Loucy (cell line): ENCODE results near the gene NUP85.

Source experiments
- EZH2phosphoT487 ChIP-seq: fragments of 200-600 bp; IDR thresholded peaks from 2 replicates; pipeline ENCODE4 v1.6.1; 2018; ENCODE audit warnings: antibody characterized with exemption, mild to moderate bottlenecking, moderate library complexity, borderline replicate concordance
- TF ChIP-seq, protein P1 (sequence below): fragments of 200-600 bp; sonication (generic); conservative IDR thresholded peaks from 2 replicates; pipeline ENCODE4 v1.5.1; 2014; ENCODE audit warnings: mild to moderate bottlenecking, antibody characterized with exemption, low read length

DNA sequence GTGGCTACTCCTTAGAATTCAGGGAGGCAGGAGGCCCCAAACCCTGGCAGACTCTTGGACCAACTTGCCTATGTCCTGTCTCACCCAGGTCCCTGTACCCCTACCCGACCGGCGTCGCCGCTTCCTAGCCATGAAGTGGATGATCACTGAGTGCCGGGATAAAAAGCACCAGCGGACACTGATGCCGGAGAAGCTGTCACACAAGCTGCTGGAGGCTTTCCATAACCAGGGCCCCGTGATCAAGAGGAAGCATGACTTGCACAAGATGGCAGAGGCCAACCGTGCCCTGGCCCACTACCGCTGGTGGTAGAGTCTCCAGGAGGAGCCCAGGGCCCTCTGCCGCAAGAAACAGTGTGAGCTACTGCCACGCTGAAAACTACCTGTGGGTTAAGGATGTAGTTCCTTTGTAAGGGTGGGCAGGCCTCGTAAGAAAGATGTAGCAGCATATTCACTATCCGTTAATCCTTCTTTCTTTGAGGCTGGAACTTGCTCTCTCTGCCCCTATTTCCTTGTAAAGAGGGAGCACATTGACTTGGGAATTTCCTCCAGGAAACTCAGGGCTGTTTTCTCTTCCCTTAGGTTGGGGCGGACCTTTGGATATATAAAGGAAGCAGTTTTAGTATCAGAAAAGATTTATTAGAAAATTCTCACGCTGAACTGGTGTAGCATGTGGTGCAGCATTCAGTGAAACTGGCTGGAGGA, 60.3 kb downstream of the NUP85 start:
- TF ChIP-seq EZH2phosphoT487 = no peak
- TF ChIP-seq, protein P1, sequence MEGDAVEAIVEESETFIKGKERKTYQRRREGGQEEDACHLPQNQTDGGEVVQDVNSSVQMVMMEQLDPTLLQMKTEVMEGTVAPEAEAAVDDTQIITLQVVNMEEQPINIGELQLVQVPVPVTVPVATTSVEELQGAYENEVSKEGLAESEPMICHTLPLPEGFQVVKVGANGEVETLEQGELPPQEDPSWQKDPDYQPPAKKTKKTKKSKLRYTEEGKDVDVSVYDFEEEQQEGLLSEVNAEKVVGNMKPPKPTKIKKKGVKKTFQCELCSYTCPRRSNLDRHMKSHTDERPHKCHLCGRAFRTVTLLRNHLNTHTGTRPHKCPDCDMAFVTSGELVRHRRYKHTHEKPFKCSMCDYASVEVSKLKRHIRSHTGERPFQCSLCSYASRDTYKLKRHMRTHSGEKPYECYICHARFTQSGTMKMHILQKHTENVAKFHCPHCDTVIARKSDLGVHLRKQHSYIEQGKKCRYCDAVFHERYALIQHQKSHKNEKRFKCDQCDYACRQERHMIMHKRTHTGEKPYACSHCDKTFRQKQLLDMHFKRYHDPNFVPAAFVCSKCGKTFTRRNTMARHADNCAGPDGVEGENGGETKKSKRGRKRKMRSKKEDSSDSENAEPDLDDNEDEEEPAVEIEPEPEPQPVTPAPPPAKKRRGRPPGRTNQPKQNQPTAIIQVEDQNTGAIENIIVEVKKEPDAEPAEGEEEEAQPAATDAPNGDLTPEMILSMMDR = no peak
